Activated CD4-positive, alpha-beta T cell treated with anti-CD3 and anti-CD28 coated beads, Interleukin-2, amount 50 U/mL, for 48 hours (primary cell): ENCODE data around the gene ZBTB44.
A peak's percentile ranks its signal among the peaks of the same experiment; 100 is the strongest.

Experiments used
- DNase-seq, 2 experiments: peaks; one replicate each; pipeline ENCODE4 v3.0.0-alpha.2; 2020

ZBTB44 gene

DNA sequence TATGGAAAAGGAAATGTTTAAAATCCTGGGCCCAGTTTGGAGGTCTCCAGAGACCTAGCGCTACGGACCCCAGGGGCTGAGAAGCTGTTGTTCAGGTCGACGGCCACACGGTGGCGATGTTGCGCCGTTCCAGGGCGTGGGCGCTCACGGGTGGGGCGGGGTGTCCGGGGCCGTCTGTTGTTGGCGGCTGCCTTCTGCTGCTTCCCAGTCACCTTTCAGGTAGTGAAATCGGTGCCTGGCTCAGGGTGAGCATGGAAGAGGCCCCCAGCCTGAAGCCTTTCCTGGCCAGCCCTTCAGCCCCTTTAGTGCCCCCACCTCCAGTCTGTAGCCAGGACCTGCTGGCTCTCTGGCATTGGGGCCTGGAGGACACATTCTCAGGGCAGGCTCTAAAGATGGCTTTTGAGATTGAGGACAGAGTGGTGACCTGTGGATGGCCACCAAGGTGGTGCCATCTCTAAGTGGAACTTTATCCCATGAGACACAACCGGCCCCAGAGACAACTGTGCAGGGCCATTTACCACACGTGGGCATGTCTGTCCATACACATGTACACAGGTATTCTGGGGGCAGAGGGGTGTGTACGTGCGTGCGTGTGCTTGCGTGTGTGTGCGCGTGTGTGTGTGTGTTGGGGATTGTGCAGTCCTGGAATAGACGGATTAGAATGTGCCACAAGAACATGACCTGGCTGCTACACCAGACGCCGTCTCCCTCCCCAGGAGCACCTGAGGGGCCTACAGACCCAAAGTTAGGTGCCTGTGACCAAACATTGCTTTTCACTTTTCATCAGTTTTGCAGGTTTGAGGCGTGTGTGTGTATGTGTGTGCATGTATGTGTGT is 101.4 kb downstream of the ZBTB44 start:
- peak; percentile 71 to 74 for DNase-seq

GRCh38 chr11:130212431-130212961 is 102.2 kb downstream of the ZBTB44 start:
- no peak for DNase-seq

DNA sequence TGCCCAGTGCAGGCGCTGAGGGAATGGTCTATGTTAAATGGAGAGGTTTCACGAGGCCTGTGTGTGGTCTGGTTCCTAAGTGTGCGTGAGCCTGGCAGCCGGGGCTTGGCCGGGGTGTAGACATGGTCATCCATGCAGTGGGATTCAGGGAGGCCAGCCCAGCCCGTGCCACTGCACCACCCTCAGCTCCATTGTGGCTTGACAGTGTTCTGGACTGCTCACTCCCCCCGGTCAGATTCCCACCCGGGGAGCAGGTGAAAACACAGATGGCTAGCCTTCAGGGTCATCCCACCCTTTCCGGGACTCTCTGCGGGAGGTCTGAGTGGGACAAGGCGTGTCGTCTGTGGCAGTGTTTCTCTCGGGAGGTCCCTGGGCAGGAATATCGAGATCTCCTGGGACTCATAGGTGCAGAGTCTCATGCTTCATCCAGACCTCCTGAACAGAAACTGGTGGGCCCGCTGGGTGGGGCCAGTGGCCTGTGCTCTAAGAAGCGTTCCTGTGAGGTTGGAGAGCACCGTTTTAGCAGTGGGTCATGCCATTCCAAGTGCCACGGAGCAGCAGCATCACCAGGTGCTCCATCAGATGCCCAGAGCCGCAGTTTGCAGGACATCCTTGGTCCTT is 102.8 kb downstream of the ZBTB44 start:
- DNase-seq, result no peak

DNA sequence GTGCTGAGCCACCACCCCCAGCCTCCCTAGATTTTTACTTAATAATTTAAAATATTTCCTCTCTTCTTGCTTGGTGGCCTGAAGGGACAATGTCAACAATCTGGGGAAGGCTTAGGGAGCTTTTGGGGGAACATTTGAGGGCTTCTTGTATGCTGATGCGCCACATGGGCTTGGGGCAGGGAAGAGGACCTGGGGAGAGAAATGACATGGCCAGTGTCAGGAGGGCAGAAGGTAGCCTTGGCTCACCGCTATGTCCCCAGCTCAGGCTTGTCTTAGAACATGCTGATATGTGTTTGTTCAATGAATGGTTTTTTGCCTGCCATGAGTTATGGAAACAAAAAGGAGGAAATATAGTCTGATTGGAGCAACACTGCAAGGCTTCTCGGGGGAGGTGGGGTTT is 103.6 kb downstream of the ZBTB44 start:
- no peak for DNase-seq

DNA sequence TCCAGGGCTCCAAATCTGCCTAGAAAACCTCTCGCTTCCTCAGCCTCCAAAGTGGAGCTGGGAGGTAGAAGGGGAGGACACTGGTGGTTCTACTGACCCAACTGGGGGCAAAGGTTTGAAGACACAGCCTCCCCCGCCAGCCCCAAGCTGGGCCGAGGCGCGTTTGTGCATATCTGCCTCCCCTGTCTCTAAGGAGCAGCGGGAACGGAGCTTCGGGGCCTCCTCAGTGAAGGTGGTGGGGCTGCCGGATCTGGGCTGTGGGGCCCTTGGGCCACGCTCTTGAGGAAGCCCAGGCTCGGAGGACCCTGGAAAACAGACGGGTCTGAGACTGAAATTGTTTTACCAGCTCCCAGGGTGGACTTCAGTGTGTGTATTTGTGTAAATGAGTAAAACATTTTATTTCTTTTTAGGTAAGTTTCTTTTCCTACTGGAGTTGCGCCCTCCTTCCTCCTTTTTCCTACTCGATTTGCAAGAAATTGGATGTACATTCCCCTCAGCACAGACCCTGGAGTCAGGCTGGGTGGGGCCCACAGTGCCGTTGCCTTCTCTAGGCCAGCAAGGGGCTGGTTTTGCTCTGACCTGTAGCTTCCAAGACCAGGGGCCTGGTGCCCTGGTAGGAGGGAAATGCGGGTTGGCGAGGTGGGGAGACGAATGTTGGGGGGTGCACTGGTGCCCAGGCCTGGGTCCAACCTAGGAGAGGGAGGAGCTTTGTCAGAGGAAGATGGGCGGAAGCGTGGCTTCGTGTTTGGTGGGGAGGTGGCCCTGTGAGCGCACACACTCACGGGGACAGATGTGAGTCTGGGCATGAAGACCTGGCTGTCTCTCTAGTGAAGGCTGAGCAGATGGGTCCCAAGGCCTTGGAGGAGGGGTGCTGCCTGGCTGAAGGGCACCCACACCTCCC is 104.5 kb downstream of the ZBTB44 start:
- DNase-seq, result no peak

GRCh38 chr11:130209128-130209932 is 105.4 kb downstream of the ZBTB44 start:
- DNase-seq, result no peak

DNA sequence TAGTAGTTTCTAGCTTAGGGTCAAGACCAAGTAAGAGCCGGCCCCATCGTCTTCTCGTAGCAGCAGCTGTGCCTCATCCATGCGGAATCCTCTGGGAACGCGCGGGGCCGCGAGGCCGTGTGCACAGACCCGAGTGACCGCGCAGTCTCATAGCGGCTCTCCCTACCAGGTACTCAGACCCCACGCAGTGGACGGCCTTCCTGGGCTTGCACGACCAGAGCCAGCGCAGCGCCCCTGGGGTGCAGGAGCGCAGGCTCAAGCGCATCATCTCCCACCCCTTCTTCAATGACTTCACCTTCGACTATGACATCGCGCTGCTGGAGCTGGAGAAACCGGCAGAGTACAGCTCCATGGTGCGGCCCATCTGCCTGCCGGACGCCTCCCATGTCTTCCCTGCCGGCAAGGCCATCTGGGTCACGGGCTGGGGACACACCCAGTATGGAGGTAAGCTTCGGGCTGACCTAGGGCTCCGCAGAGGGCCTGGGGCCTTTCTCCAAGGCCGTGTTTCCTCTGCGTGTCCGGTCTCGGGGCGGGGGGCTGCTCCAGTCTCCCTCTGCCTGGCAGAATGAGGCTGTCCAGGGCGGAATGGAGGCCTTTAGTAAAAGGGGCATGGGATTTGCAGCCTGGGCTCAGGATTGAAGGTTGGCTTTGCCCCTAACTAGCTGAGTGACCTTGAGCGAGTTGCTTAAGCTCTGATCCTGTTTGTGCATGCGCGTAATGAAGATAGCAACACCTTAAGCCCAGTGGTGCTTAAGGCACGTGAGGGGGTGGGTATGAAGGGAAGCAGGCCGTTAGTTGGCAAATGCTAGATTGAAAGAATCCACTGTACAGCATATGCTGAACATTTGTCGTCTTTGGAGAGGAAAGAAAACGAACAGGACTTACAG is 106.2 kb downstream of the ZBTB44 start:
- no peak for DNase-seq

GRCh38 chr11:130206141-130206540 is 108.6 kb downstream of the ZBTB44 start:
- DNase-seq, result no peak

DNA sequence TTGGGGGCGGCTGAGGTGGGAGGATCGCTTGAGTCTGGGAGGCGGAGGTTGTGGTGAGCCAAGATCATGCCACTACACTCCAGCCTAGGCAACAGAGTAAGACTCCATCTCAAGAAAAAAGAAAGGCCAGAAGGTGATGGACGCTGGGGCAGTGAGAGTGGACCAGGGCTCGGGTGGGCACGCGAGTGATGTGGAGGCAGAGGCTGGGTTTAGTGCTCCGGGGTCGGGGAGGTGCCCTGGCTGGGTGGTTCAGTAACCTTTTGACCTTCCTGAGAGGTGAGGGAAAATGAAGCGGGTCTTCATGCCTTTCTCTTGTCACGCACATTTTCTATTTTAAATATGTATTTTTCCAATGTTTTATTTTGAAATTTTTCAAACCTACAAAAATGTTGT is 110.0 kb downstream of the ZBTB44 start:
- DNase-seq, result no peak

DNA sequence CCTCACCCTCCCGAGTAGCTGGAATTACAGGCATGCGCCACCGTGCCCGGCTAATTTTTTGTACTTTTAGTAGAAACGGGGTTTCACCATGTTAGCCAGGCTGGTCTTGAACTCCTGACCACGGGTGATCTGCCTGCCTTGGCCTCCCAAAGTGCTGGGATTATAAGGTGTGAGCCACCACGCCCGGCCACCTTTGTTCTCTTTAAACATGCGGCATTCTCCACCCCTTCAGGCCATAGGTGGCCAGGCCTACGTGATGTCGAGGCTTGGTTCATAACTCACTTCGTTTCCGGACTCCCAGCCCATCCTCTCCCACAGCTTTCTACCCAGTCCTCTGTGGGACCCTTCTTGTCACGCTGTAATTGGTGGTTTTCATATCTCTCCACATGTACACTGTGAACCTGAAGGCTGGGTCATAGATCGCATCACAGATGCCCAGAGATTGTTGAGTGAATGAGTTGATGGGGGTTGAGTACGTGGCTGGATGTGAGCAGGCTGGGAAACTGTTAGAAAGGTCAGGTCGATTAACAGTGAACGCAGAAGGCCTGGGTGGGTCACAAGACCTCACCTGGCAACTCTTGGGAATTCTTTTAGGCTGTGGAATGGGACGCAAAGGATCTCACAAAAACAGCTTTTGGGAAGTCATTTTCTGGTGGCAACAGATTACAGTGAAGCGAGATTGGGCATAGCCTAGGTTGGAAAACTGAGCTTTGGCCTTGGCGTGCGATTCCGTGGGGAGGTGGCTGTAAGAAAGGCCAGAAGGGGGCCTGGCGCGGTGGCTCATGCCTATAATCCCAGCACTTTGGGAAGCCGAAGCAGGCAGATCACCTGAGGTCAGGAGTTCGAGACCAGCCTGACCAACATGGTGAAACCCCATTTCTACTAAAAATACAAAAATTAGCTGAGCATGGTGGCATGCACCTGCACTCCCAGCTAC is 110.7 kb downstream of the ZBTB44 start:
- DNase-seq, result no peak

GRCh38 chr11:130202818-130203689 is 111.7 kb downstream of the ZBTB44 start:
- DNase-seq, result no peak

DNA sequence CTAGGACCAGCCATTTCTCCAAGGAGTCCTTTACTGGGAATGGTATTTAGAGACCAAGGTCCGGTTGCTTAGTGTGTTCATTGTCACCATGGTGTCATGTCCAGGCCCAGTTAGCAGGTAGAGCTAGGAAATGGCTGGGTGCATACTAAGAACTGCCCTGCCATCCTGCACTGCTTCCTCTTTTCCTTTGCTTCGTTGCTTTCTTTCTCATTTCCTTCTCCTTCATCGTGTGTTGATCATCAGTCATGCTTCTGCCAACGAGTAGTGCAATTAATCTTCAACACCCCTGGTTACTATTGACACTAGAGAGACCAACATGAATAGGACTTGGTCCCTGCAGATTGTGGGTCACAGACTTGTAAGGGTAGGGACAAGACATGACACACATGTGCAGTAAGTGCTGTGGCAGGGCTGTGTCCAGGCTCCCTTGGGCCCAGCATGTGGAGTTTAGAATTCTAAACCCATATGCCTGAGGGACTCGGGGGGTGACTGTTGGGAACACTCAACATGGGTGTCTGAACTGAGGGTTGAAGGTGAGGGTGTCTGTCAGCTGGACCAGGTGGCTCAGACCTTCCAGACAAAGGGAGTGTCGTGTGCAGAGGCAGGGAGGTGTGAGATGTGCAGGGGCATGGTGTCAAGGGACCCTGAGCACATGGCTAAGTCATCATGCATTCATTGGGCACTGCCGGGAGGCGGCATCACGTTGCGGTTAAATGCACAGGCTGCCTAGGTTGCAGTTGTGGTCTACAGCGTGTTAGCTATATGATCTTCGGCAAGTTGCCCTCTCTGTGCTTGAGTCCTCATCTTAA is 112.5 kb downstream of the ZBTB44 start:
- no peak for DNase-seq

DNA sequence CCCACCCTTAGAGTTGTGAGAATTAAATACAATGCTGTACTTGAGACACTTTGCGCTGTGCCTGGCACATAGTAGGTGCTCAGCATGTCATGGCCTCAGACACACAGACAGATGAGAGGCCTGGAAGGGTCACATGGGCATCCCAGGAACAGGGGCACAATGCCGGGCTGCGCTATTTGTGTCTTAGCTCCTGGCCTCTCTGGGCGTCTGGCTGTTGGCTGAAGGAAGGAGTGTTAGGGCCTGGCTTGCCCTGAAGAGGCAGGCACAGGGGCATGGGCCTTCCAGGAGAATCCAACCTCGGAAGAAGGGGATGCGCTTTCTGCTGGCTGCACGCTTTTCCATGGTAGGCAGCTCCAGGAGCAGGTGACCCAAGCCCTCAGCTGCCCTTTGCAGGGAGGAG is 113.7 kb downstream of the ZBTB44 start:
- DNase-seq, result no peak

GRCh38 chr11:130199792-130200191 is 114.9 kb downstream of the ZBTB44 start:
- DNase-seq, result no peak

DNA sequence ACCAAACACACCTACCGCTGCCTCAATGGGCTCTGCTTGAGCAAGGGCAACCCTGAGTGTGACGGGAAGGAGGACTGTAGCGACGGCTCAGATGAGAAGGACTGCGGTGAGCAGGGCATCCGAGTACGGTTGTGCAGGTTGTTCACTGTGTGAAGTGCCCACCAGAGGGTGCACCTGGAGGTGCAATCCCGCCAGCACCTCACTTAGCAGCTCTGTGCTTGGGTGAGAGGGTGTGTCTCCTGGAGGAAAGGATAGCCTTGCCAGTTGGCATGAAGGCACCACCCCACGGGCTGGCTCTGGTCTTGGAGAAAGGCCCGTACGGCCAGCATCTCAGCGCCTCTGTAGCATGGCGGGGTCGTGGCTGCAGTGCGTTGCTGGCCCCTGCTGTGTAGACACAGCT is 115.8 kb downstream of the ZBTB44 start:
- DNase-seq, result no peak

DNA sequence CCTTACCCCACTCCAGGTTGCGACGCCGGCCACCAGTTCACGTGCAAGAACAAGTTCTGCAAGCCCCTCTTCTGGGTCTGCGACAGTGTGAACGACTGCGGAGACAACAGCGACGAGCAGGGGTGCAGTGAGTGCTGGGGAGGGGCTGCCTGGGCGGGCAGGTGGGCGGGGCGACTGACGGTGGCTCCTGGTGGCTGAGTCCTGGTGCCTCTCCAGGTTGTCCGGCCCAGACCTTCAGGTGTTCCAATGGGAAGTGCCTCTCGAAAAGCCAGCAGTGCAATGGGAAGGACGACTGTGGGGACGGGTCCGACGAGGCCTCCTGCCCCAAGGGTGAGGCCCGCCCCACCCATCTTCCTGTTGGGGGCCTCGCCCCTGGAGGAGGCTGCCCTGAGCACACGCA is 116.4 kb downstream of the ZBTB44 start:
- no peak for DNase-seq

GRCh38 chr11:130197386-130198035 is 117.2 kb downstream of the ZBTB44 start:
- no peak for DNase-seq
